Testis (tissue), 3 donors: ENCODE data around the gene CADM1. TPM values are rescaled to one million over a fixed set of nuclear protein-coding genes. Genes with fewer than 3 reads are reported as not detected.

Source experiments
- DNase-seq: peaks from one replicate; pipeline ENCODE4 v3.0.0-alpha.2; 2019
- H3K27ac ChIP-seq, 2 donors: fragments of 200-600 bp; sonication (generic); one replicate each; pipeline ENCODE4 v1.5.1; 2019
- H3K27me3 ChIP-seq: fragments of 200-600 bp; sonication (generic); one replicate; pipeline ENCODE4 v1.5.1; 2019
- H3K36me3 ChIP-seq: fragments of 200-600 bp; sonication (generic); one replicate; pipeline ENCODE4 v1.5.1; 2017; ENCODE audit warnings: low read depth; ENCODE audit errors: missing control alignments
- H3K4me1 ChIP-seq: fragments of 200-600 bp; sonication (generic); one replicate; pipeline ENCODE4 v1.5.1; 2019
- H3K4me3 ChIP-seq, 2 donors: fragments of 200-600 bp; sonication (generic); one replicate each; pipeline ENCODE4 v1.5.1; 2017 to 2019
- H3K9me3 ChIP-seq: fragments of 200-600 bp; sonication (generic); one replicate; pipeline ENCODE4 v1.5.1; 2017
- POLR2A ChIP-seq: fragments of 450-650 bp; IDR thresholded peaks from one replicate; pipeline ENCODE4 v1.6.1; 2017; ENCODE audit warnings: antibody characterized with exemption, mild to moderate bottlenecking, moderate library complexity
- WGBS, 2 donors: methylation state at CpG; one replicate each; pipeline ENCODE4 v1.1.5; 2018; 5-methylcytosine and 5-hydroxymethylcytosine counted together
- intact Hi-C: fragments of 100-400 bp; cut with DNase I; formaldehyde crosslinking; loops from one replicate; pipeline ENCODE4 v1.15.1; 2023; ENCODE audit warnings: low total_unique reads
- polyA plus RNA-seq: library from polyadenylated mRNA; stranded (reverse); fragments of 350-450 nt; fragmentation: Illumina TruSeq; extraction: RNeasy Lipid Tissue Mini Kit (QIAGEN cat#74804); gene quantifications from one replicate; pipeline ENCODE4 v1.2.3, GENCODE V29; 2014; ENCODE audit warnings: low read depth, low replicate concordance; ENCODE audit not compliant: insufficient read depth
- total RNA-seq, 2 donors: library from RNA; depleted of rRNA; stranded (reverse); fragments of >200 nt; gene quantifications; one replicate each; pipeline ENCODE4 v1.2.3, GENCODE V29; 2016
- TF ChIP-seq, protein P1 (sequence below), 3 experiments: fragments of 450-650 bp in 2 of 3; fragments of 200-600 bp in 1 of 3; sonication (generic) in 1 of 3; IDR thresholded peaks; one replicate each; pipeline ENCODE4 v1.5.1; 2016 to 2019; ENCODE audit warnings: antibody characterized with exemption in 3 of 3, mild to moderate bottlenecking in 2 of 3, moderate library complexity in 1 of 3

The CADM1 gene
- total and polyA plus RNA-seq, 3 donors from 2014 or later: 135 to 230 (median 216) TPM

GRCh38 chr11:115266066-115266639, 238.1 kb downstream of the CADM1 start:
- WGBS, 2 donors: 58 to 76% methylated on average over 5 of the region's 5 CpGs
- no peak overlapping the region for H3K27ac ChIP-seq
- intact Hi-C loops: no loop called here
- H3K9me3 ChIP-seq: no peaks in the 10 kb centered on the region
- H3K36me3 ChIP-seq: no peaks in the 10 kb centered on the region
- no peak for DNase-seq
- H3K4me3 ChIP-seq: no peak overlapping the region
- no peaks in the 10 kb centered on the region for H3K27me3 ChIP-seq
- H3K4me1 ChIP-seq: no peaks in the 10 kb centered on the region
- TF ChIP-seq POLR2A: no peak
- TF ChIP-seq, protein P1, sequence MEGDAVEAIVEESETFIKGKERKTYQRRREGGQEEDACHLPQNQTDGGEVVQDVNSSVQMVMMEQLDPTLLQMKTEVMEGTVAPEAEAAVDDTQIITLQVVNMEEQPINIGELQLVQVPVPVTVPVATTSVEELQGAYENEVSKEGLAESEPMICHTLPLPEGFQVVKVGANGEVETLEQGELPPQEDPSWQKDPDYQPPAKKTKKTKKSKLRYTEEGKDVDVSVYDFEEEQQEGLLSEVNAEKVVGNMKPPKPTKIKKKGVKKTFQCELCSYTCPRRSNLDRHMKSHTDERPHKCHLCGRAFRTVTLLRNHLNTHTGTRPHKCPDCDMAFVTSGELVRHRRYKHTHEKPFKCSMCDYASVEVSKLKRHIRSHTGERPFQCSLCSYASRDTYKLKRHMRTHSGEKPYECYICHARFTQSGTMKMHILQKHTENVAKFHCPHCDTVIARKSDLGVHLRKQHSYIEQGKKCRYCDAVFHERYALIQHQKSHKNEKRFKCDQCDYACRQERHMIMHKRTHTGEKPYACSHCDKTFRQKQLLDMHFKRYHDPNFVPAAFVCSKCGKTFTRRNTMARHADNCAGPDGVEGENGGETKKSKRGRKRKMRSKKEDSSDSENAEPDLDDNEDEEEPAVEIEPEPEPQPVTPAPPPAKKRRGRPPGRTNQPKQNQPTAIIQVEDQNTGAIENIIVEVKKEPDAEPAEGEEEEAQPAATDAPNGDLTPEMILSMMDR (IDR thresholded peaks at IDR 0.05): no peak

GRCh38 chr11:115263799-115264656, 240.2 kb downstream of the CADM1 start:
- no peaks in the 10 kb centered on the region for H3K36me3 ChIP-seq
- H3K4me3 ChIP-seq: no peak overlapping the region
- peak overlapping the region in 1 of 2 donors; percentile 11 for H3K27ac ChIP-seq
- H3K4me1 ChIP-seq: no peaks in the 10 kb centered on the region
- H3K9me3 ChIP-seq: no peaks in the 10 kb centered on the region
- H3K27me3 ChIP-seq: no peaks in the 10 kb centered on the region
- no peak for DNase-seq
- TF ChIP-seq POLR2A: no peak
- TF ChIP-seq, protein P1 (IDR thresholded peaks at IDR 0.05): no peak
- WGBS, 2 donors: 43 to 47% methylated on average over 5 of the region's 5 CpGs
- intact Hi-C loops: no loop called here

DNA sequence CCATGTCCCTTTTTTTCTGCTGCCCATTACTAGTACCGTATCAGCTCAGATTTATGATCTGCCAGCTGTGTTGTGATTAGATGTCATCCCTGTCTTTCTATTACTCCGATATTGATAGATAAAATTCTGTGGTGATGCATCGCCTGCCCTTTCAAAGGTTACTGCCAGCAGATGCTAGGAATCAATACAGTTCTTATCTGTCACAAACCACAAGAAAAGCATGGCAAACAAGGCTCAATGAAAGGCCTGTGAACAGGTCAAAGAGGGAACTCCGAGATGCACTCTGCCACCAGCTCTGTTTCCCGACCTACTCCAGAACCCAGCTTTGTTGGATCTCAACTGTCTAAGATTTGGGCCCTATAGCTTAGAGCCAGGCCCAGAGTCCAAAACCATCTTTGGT, 246.0 kb downstream of the CADM1 start:
- intact Hi-C loops: no loop called here

GRCh38 chr11:115257678-115258077, 246.5 kb downstream of the CADM1 start:
- intact Hi-C loops: no loop called here
- H3K27ac ChIP-seq: no peak overlapping the region

More for the DNA sequence above, 246.0 kb downstream of the CADM1 start:
- no peaks in the 10 kb centered on the region for H3K9me3 ChIP-seq
- WGBS, 2 donors: 89% methylated on average over 5 of the region's 5 CpGs
- H3K27ac ChIP-seq: no peak overlapping the region
- no peaks in the 10 kb centered on the region for H3K36me3 ChIP-seq
- no peak for TF ChIP-seq POLR2A
- TF ChIP-seq, protein P1 (IDR thresholded peaks at IDR 0.05): no peak
- DNase-seq: no peak
- no peaks in the 10 kb centered on the region for H3K27me3 ChIP-seq
- H3K4me3 ChIP-seq: no peak overlapping the region
- H3K4me1 ChIP-seq: no peaks in the 10 kb centered on the region

More at GRCh38 chr11:115257678-115258077, 246.5 kb downstream of the CADM1 start:
- H3K4me3 ChIP-seq: no peak overlapping the region
- WGBS, 2 donors: 68 to 80% methylated on average over 4 of the region's 4 CpGs
- H3K4me1 ChIP-seq: no peaks in the 10 kb centered on the region
- H3K9me3 ChIP-seq: no peaks in the 10 kb centered on the region
- TF ChIP-seq, protein P1 (IDR thresholded peaks at IDR 0.05): no peak
- TF ChIP-seq POLR2A: no peak
- no peaks in the 10 kb centered on the region for H3K36me3 ChIP-seq
- no peaks in the 10 kb centered on the region for H3K27me3 ChIP-seq
- no peak for DNase-seq
